LNCaP clone FGC (cell line): ENCODE results near the gene FAM3B.

ENCODE experiments used
- DNase-seq: peaks from one replicate; pipeline ENCODE4 v3.0.0-alpha.2; 2011; ENCODE audit warnings: low read depth
- H3K4me3 ChIP-seq: 2 replicates; pipeline ENCODE4 v1.5.1; 2011; ENCODE audit warnings: mild to moderate bottlenecking, low read depth, low read length, control low read depth
- TF ChIP-seq, protein P1 (sequence below): IDR thresholded peaks from 2 replicates; pipeline ENCODE4 v1.5.1; 2012; ENCODE audit warnings: mild to moderate bottlenecking; ENCODE audit not compliant: control insufficient read depth, insufficient read depth; ENCODE audit errors: extremely low read depth

Gene FAM3B, protein sequence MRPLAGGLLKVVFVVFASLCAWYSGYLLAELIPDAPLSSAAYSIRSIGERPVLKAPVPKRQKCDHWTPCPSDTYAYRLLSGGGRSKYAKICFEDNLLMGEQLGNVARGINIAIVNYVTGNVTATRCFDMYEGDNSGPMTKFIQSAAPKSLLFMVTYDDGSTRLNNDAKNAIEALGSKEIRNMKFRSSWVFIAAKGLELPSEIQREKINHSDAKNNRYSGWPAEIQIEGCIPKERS

DNA sequence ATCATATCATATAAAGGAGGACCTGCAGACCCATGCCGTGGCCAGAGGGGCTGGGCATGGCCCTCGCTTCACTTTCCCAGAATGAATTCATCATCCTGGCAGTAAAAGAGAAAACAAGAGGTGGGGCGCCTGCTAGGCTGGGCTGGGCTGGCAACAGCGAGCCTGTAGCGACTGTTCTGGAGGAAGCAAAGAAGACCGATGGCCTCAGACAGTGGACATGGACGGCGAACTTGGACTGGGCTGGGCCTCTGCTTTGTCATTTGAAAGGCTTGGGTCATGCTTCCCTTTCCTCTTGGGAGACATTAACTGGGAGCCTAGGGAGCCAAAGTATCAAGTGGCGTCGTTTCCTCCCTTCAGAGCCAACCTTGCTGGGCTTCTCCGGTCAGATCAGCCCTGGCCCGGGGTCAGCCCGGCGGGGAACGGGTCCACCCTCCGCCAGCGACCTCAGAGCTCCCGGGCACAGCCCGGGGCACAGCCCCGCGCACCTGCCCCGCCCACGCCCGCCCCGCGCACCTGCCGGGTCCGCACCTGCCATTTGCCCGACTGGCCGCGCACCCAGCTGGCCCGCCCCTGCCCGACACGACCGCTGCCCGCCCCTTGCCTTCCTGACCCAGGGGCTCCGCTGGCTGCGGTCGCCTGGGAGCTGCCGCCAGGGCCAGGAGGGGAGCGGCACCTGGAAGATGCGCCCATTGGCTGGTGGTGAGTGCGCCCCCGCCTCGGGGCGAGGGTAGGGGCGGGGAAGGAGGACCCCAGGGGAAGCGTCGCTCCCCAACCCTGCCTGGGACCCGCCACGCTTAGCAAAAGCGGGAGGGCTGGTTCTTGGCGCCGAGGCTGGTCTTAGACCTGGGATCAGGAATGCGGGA, at the start of gene FAM3B:
FAM3B (plus strand) TSS at position 602 of the 863 bp plus-strand sequence; CDS start at position 681, 79 bp downstream.
- DNase-seq: no peak
- no peak within 1 kb of the TSS for H3K4me3 ChIP-seq
- TF ChIP-seq, protein P1, sequence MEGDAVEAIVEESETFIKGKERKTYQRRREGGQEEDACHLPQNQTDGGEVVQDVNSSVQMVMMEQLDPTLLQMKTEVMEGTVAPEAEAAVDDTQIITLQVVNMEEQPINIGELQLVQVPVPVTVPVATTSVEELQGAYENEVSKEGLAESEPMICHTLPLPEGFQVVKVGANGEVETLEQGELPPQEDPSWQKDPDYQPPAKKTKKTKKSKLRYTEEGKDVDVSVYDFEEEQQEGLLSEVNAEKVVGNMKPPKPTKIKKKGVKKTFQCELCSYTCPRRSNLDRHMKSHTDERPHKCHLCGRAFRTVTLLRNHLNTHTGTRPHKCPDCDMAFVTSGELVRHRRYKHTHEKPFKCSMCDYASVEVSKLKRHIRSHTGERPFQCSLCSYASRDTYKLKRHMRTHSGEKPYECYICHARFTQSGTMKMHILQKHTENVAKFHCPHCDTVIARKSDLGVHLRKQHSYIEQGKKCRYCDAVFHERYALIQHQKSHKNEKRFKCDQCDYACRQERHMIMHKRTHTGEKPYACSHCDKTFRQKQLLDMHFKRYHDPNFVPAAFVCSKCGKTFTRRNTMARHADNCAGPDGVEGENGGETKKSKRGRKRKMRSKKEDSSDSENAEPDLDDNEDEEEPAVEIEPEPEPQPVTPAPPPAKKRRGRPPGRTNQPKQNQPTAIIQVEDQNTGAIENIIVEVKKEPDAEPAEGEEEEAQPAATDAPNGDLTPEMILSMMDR: no peak

DNA sequence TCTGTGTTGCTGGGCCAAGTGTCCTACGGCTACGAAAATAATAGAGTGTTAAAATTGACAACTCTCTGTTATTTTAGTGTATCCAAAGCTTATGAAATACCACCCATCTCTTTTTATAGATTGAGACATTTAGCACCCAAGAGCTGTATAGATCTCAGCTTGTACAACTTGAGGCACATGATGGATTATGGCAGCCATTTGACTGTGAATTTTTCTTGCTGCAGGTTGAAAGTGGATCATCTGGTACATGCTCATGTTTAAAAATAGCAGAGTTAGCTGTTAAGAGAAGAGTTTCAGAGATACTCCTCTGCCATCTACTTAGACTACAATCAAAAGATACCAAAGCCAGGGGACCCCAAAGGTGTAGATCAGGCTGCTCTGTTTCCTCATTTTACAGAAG, 49.3 kb upstream of the FAM3B start:
- no peak overlapping the region for H3K4me3 ChIP-seq
- TF ChIP-seq, protein P1: no peak
- no peak for DNase-seq

DNA sequence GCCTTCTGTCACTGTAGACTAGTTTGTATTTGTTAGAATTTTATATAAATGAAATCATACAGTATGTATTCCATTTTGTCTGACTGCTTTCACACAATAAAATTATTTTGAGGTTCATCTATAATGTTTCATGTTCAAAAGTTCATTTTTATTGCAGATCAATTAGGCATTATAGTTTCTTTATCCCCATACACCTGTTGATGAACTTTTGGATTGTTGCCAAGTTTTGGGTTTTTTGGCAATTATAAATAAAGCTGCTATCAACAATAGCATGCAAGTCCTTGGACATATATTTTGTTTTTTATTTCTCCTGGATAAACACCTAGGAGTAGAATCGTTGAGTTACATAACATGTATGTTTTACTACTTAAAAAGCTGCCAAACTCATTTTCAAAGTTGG, 47.1 kb upstream of the FAM3B start:
- H3K4me3 ChIP-seq: no peak overlapping the region
- no peak for DNase-seq
- TF ChIP-seq, protein P1: no peak

DNA sequence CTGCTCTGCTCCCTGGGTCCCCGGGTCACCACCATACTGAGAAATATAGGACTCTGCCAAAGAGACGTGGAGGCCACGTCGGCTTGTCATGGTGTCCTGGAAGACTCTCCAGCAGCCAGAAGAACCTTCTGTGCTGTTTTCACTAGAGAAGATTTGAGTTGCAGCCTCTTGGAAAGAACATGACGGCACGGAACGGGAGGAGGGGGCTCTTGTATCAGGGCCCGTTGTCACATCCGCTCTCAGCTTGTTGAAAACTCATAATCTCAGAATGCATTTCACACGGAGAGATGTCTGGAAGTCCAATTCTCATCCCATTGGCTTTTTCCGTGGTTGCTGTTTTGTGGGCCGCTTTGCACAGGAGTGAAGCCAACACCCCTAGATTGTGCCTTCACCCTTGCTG, 39.4 kb upstream of the FAM3B start:
- TF ChIP-seq, protein P1: no peak
- no peak for DNase-seq
- no peak overlapping the region for H3K4me3 ChIP-seq

DNA sequence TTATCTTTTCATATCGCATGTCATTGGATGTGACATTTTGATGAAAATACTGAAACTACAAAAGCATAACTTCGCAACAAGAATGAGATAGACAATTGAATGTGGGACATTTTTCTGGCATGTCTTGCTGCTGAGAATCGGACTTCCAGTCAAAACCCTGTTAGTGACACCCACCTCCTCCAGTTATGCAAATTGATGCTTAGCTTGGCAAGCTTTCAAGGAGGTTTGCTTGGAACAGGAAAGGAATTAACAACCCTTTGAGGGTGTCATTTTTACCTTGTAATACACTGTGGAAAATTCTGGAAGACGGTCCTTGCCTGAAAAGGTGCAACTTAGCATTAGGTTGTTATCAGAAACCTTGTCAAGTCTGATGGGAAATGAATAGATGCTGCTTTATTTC, 38.8 kb upstream of the FAM3B start:
- no peak for DNase-seq
- H3K4me3 ChIP-seq: no peak overlapping the region
- TF ChIP-seq, protein P1: no peak

DNA sequence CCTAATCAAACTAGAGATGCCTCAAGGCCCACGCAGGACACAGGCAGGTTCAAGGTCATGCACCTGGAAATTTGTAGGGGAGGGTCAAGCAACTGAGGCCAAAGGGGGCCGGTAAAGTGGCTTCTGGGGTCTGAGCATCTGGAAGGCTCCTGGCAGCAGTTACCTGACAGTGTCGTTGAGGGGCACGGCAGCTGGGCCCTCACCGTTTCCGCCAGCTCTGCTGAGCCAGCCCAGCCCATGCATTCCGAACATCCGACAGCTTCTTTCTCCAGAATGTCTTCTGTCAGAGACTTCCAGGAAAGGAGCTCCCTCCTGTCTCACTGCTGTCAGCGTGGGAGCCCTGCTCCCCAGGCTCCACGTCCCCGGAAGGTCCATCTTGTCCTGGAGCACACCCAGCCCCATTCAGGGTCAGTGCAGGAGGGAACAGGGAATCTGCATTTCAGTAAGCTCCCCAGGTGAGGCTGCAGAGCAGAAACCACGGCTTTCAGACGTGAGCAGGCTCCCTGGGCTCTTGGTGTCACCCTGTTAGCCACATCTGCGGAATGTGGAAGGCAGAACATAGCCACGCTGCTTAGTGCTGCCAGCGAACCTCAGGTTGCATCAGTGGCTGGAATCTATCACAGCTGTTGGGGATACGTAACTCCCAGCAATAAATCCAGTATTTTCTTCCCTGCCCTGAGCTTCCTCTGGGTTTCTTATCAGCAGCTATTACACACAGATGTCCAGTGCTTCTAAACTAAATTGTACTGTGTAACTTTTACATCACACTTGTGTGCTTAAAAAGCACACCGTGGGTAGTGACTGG, 36.3 kb upstream of the FAM3B start:
- no peak for DNase-seq
- TF ChIP-seq, protein P1: no peak
- no peak overlapping the region for H3K4me3 ChIP-seq
